Femur (tissue), 1 donor: ENCODE measurements around the gene MAFB.

Source experiments
- DNase-seq: peaks from one replicate; pipeline ENCODE4 v3.0.0-alpha.2; 2017

MAFB gene

DNA sequence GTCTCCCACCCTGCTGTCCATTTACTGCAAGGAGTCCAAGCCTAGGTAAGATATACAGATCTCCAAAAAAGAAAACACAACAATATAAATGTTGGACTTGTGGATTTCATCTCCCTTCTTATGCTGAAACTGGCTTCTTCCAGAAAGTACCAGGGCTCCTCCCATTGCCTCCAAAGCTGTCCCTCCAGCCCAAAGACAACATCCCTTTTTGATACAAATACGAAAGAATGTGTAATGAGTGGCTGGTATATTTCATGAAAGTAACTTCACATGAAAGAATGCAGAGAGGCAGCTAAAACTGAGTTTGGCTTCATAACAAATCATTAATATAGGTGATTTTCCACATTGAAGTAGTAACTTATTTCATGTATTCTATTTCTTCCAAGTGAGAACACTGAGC is 7.9 kb downstream of the MAFB start:
- DNase-seq = no peak

DNA sequence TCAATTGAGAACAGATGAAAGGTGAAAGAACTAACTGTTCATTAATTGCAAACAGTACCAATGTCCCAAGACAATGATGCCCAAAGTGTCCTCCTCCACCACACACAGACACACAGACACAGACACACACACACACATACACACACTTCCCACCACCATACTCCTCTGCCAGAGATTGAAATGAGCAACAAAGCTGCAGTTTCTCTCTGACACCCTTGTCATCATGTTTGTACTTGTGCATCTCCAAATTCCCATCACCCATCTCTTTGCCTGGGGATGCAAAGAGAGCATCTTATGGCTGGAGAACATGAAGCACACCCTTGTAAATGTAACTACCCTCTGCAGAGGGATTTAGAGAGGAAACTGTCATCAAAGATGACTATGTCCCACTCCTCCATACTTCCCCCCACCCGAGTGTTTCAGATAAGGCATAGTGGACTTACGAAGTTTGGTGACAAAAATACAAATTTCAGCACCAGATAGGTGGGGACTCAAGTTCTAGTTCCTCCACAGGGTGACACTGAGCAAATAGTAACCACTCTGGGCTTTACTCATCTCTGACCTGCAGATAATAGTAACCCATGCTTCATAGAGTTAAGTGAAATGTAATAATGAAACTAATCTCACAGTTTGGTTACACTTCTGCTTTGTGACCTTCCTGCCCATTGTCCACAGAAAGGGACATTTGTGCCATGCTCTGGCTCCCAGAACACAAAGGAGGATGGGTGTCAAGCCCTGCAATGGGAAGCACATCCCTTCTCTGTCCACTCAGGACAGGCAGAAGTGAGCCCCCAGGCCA is 8.7 kb downstream of the MAFB start:
- no peak for DNase-seq

- DNase-seq = no peak
Measured at GRCh38 chr20:40679184-40679583, 9.9 kb downstream of the MAFB start.

GRCh38 chr20:40678286-40678875 is 10.7 kb downstream of the MAFB start:
- no peak for DNase-seq

DNA sequence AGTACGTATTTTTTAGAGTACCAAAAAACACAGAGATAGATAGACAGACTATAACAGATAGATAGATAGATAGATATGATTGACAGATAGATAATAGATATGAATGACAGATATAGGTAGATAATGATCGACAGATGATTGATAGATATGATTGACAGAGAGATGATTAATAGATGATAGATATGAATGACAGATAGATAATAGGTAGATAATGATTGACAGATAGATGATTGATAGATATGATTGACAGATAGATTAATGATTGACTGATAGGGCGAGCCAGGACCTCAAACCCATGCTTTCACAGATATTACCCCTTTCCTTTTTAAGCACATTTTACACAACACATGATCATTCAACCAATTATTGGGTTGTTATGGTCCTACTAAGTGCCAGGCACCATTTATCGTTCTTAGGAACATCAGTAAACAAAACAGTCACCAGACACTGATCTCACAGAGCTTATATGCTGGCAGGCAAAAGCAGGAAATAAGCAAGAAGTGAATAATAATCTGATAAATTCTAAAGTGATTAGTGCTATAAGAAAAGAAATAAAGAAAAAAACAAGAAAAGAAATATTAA is 11.6 kb downstream of the MAFB start:
- DNase-seq = no peak

GRCh38 chr20:40676491-40677269 is 12.4 kb downstream of the MAFB start:
- DNase-seq = no peak

DNA sequence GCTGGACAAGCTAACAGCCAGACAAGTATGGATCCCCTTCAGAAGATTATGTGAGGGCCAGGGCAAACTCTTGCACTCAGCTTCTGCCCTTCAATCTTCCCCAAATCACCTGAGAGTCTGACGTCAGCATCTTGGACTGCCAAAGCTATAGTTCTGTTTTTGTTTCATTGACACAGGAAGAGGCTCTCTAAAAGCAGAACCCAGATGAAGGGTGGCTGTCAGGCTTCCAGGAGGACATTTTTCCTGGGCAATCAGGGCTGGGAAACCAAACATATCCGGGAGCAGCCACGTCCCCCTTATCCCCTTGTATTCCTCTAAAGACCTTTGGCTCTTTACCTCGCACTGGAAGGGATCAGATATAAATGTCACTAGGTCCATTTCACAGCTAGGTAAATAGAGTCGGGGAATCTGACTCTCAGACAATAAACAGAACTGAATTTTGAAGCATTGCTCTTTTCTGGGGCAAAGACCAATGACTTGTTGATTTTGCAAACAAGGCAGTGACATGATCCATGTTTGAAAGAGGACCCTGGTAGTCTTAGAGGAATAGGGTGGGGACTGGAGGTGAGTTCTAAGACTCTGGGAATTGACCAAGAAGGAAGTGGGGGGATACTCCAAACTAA is 13.3 kb downstream of the MAFB start:
- no peak for DNase-seq

- no peak for DNase-seq
Measured at GRCh38 chr20:40673442-40673841, 15.6 kb downstream of the MAFB start.

DNA sequence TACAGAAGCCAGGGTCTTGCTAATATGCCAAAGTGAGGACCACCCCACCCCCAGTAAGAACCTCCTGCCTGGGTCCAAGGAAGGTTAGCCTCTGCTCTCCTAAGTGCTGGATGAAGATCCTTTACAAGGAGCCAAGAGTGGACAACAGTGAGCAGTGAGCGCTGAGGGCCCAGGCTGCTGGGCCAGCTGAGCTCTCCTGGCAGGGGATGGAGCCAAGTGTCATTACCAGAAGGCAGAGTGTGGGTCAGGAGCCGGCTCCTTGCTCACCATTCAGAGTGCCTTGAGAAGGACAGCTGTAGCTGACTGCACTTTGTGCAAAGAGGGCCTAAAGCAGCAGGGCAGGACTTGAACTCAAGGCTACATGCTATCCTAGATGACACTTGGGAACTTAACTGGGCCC is 16.9 kb downstream of the MAFB start:
- no peak for DNase-seq

DNA sequence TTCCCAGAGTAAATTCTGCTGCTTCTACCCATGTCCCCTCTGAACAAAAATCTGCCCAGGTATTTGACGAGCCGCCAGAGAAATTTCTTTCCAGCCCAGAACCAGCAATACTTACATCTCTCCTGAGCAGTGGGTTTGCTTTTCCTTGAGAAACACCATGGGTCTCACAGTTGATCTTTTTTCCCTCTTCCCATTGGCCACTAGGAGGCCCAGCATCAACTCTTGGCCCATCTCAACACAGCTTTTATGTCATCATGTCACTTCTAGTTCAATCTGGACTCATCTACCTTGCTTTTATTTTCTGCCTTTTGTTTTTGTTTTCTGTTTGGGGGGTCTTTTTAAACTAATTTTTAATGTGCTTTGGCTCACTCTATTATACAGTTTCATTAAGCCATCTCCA is 18.8 kb downstream of the MAFB start:
- DNase-seq = no peak

DNA sequence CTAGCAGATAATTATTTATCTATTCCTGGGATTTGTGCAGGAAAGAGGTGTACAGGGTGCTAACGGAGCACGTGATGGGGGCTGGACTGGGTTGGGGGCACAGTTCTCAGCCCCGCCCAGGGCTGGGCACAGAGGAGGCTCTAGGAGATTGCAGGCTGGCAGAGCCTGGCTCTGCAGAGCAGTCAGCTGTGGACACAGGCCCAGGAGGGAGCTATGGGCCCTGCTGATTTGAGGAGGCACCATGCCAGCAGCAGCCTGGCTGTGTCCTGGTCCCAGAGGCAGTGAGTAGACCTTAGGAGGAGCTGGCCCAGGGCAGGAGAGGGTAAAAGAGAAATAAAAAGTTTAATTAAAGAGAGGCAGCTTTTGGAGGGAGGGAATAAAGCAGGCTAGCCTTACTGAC is 19.3 kb downstream of the MAFB start:
- DNase-seq = no peak

GRCh38 chr20:40668449-40669228 is 20.4 kb downstream of the MAFB start:
- DNase-seq = no peak

GRCh38 chr20:40667503-40667902 is 21.5 kb downstream of the MAFB start:
- DNase-seq = no peak

- no peak for DNase-seq
Measured at GRCh38 chr20:40666336-40666735, 22.7 kb downstream of the MAFB start.

- no peak for DNase-seq
Measured at GRCh38 chr20:40664891-40665290, 24.1 kb downstream of the MAFB start.

- DNase-seq = no peak
Measured at GRCh38 chr20:40663991-40664880, 24.8 kb downstream of the MAFB start.

DNA sequence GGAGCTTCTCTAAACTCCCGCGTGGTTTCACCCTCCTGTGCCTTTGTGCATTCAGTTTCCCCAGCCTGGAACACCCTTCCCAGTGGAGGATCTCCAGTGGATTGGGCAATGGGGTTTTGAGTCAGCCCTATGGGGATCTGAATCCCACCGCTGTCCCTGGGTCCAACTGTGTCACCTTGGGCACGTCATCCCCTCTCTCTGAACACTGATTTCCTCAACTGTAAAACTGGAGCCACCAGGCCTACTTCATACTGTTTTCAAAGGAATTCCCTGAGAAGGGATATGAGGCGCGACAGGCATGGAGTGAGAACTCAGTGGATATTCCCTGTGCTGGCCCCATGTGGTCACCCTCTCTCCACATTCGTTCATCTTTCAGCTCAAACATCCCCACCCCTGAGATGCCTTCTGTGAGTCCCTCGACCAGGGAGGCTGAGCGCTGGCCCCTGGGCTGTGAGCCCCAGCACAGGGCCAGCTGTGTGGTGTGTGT is 25.7 kb downstream of the MAFB start:
- DNase-seq = no peak

- DNase-seq = no peak
Measured at GRCh38 chr20:40659567-40659966, 29.5 kb downstream of the MAFB start.

GRCh38 chr20:40658509-40658908 is 30.5 kb downstream of the MAFB start:
- DNase-seq = no peak

DNA sequence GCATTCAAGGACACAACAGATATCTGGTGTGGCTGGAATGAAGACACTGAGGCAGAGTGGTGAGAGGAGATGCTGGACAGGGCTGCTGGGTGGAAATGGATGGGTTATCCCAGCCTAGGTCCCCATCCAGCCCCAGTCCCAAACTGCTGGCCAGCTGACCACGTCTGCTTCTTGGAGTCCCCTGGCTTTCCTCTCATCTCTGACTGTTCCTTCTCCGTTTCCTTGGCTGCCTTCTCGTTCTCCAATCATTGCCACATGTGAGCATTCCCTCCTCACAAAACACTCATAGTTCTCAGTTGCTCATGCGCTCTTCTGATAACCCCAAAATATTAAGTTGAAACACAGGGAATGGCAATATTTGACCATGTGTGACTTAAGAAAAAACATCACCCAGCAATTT is 31.5 kb downstream of the MAFB start:
- DNase-seq = no peak

DNA sequence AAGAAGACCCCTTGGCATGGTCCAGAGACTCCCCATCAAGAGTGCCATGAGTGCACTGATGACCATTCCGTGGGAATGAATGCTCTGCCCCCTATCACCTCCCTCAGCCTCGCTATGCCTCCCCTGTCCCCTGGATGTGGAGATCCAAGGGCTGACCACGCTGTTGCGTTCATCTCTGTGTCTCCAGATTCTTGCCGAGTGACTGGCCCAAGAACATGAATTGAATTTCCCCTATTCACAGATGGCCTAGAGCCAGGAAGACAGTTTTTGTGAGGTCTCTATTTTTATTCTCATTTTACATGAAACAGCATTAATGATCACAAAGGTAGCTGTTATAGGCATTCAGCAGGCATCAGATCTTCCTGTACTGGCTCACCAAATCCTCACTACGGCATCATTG is 33.6 kb downstream of the MAFB start:
- DNase-seq = no peak
